Ureter (tissue), 1 donor: Measurements from ENCODE around the gene FADS2. TPM values are rescaled to one million over a fixed set of nuclear protein-coding genes. Genes with fewer than 3 reads are reported as not detected.

Experiments used
- DNase-seq: peaks from one replicate; pipeline ENCODE4 v3.0.0-alpha.2; 2020; ENCODE audit warnings: low spot score
- total RNA-seq: library from RNA; stranded (reverse); gene quantifications from one replicate; pipeline ENCODE4 v1.2.4, GENCODE V29; 2023
- donor health status: DM: yes; HTN: yes; CAD: no.

The FADS2 gene
- total RNA-seq, 1 donor from 2014 or later = 118 TPM

DNA sequence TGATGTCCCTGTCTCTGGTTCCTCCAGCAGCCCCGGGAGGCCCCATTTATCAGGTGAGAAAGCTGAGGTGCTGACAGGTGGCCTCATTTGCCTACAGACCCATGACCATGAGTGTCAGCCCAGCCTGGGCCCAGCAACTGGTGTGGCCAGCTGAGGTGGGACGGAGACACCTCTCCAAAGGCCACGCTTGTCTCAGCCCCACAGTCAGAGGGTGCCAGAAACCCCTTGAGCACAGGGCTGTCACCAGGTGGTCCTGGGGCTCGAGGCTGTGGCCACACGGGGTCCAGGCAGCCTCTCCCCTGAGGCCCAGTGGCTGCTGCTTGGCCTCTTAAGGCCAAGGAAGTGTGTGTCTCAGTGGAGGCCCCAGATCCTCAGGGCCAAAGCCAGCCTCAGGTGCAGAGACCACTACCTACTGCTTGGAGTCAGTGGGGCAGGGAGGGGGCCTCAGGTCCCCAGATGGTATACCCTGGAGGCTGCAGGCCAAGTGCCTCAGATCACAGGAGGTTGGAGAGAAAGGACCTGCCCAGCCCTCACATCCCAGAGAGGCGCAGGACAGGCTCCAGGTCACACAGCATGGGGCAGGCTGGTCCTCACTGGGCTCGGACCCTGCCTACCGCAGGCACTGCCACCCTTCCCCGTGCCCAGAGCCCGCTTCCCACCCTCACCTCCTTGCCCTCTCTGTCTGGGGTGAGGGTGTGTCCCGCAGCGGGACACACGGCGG is 77.9 kb downstream of the FADS2 start:
- no peak for DNase-seq

DNA sequence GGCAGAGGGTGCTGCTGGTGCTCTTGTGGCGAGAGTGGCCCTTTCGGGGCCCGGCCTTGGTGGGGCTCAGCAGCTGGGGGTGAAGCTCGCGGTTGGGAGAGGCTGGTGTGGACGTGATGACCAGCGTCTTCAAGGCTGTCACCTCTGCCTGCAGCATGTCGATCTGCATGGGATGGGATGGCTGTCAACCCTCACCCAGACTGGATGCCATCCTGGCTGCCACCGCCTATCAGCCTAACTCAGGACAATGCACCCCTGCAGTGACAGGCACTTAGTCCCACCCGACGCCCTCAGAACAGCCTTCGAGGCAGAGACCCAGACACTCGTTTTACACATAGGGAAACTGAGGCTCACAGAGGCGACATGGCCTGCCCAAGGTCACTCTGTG is 78.4 kb downstream of the FADS2 start:
- DNase-seq = no peak

DNA sequence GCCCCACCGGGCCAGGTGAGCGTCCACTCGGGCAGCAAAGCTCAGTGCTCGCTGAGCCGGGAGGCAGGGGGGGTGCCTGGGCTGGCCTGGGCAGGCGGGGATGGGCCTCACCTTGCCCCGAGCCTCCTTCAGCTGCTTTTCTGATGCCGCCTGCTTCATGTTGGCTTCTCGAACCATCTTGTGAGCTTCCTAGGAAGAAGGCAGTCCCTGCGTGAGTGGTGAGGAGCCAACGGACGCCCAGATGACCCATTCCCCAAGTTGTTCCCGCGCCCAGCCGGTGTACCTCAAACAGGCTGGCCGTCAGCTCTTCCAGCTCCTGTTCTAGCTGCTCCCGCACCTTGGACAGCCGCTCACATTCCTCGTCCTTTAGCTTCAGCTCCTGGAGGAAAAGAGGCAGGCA is 79.2 kb downstream of the FADS2 start:
- no peak for DNase-seq

DNA sequence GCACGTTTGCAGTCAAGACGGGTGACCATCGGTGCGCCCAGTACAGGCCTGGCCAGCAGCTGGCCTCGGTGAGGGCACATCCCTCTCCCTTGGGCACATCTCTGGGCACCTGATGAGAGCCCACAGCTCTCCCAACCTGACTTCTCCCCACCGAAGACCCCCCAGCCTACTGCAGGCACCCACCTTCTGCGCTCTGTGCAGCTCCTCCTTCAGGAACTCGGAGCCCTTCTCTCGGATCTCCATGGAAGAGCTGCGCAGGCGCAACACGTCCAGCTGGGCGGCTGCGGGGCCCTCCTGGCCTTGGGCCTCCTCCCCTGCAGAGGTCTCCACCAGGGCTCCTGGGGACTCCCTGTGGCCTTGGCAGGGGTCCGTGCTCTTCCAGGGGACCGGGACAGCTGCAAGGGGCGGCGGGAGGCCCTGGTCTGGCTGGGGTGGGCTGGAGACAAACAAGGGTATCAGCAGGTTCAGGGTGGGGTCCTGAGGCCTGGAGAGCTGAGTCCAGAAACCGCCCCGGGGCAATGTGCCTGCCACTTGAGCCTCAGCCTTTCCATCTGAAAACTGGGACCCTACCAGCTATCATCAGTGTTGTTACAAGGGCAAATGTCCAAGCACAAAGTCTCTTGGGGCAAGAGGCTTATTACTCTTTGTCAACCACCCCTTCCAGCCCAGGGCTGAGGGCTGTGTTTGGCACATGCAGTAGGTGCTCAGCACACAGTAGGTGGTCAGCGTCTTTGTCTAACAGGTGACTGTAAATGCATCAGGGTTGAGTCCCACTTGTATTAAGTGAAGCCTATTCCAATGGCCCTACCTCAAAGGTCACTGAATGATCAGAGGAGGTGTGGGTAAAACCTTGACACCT is 80.0 kb downstream of the FADS2 start:
- DNase-seq = no peak

DNA sequence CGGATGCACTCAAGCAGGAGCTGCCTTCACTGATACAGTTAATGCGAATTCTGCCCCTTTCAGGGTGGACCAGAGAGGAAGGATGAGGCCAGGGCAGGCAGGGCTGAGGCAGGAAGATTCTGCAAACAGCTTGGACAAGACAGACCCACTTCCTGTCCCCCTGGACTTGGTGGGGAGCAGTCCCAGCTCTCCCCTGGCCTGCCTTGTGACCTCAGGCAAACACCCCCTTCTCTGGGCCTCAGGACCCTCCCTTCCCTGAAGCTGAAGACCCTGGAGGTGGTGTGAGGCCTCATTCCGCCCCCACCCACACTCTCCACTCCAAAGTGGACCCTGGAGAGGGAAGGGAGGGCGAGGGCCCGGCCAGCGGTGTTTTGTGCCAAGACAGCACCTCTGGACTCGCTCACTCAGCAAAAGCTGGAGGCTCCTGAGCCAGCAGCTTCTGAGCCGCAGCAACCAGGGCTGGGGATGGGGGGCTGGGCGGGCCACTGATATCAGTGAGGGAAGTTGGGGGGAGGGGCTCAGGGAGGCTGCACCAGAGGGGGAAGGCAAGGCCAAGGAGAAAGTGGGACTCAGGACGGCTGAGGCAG is 80.7 kb downstream of the FADS2 start:
- DNase-seq = no peak

DNA sequence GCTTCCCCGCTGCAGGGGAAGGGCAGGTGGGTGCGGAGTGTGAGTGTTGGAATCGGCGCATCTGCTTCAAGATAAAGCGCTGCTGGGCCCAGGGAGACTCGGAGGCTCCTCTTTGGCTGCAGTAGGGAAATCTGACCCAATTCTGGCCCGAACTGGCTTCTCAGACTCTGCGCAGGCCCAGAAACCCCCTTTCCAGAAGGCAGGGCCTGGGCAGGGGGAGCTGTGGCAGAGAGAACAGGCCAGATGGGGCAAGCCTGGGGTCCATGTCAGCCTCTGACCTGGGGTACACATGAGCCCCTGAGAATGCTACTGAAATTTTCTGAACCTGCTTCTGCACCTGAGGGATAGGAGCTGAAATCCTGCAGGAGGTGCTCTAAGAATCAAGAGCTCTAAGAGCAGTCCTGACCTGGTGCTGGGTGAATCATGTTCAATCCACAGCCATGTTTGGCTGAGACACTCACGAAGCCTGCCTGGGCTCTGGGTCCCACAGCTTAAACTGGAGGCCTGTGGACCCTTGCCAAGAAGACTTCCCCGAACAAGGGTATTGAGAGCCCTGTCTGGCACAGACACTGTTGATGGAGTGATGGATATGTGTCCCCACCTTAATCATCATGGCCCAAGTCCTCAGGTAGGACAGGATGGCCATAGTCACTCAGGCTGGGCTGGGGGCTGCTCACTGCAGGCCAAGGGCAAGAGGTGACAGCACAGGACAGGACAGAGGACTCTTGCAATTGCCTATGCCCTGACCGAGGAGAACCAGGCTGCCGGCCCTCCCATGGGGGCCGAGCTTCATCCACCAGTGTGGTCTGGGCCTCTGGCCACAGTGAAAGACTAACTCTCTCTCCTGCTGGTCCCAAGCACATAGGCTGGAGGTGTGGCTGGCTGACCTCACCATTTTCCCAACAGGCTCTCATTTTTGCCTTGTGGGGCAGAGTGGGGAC is 82.4 kb downstream of the FADS2 start:
- no peak for DNase-seq

DNA sequence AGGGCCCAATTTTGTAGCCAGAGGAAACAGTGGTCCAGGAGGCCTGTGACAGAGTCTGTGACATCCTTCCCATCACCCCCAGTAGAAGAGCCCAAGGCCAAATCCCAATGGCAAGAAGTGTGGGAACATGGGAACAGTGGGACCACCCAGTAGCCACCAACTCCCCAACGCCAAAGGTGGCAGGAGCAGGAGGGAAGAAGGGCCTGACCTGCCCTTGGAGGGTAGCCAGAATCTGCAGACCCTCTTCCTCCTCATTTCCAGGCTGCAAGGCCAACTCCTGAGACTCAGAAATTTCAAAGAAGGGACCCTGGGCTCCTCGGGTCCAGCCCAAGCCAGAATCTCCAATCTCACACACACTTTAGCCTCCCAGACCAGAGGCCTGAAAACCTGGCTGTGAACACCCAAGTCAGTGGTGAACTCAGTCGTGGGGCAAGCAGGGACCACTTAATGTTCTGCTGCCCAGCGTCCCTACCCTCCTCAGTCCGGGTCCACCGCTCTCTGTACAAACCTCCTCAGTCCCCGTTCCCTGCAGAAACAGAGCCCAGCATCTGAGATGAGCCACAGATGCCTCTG is 83.1 kb downstream of the FADS2 start:
- DNase-seq = no peak

DNA sequence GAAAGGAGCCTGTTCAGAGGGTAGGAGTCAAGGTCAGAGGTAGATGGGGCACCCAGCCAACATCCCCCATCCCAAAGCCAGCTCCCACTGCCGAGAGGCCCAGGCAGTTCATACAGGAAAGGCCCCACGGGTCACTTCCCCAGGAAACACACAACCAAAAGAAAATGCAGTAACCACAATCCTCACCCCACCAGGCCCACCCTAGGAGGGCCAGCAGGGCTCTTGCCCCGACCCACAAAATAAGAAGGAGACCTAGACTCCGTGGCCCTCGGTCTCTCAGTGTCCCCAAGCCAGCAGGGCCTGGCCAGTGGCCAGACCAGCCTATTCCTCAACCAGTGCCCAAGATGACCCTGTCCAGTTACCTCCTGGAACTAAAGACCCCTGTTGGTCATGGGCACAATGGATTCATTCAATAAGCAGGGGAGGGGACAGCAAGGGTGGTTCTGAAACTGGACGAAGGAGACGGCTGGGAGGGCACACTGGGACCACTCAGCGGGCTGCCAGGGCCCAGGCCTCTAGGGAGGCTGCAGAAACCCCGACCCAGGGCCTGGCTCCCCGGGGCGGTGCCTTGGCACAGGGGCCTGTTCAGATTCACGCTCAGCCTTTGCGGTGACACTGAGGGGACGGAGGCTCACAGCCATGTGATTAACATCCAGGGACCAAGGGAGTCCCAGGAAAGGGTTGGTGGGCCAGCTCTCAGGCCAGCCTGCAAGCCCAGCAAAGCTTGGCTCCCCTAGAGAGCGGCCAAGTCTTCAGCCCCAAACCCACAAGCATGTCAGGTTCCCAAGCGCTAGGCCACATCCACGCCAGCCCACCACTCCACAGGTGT is 83.8 kb downstream of the FADS2 start:
- no peak for DNase-seq

DNA sequence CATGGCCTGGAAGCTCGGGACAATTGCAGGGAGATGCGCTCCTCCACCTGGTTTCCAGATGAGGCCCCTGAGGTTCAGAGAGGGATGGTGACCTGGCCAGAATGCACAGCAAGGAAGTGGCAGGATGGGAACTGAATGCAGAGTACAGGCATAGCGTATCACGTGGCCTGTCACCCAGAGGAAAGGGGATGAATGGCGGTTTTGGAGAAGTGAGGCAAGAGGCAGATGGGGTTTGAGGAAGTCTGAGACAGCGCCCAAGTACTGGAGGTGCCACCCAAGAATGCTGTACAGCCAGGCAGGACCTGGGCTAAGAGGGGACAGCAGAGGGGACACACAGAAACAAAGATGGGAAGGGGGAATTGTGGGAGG is 84.4 kb downstream of the FADS2 start:
- DNase-seq = no peak

DNA sequence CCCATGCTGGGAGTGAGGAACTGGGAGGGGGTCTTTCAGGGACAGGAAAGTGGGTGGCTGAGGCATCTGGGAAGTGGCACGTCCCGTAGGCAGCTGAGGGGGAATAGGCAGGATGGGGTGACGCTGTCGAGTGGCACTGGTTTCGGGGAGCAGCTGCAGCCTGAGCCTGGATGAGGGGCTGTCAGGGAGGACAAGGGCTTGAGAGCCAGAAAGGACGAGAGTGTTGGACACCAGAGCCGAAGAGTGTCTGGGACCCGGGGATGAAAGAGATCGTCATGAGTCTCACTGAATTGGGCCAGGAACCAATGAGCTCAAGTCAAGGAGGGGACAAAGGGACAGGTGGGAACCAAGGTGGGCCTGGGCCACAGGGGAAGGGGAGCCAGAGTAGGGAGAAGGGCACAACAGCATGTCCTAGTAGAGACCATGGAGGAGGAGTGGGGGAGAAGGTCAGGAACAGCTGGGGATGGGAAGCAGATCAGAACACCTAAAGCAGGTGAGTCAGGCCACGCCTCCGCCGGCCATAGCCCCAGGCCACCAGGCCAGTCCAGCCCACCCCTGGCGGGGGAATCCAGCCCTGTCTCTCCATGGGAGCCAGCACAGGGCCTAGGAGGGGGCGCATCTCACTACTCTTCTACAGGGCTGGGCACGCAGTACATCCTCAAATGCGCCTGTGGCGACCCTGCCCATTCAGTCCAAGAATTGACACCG is 85.0 kb downstream of the FADS2 start:
- peak; percentile 37 for DNase-seq

DNA sequence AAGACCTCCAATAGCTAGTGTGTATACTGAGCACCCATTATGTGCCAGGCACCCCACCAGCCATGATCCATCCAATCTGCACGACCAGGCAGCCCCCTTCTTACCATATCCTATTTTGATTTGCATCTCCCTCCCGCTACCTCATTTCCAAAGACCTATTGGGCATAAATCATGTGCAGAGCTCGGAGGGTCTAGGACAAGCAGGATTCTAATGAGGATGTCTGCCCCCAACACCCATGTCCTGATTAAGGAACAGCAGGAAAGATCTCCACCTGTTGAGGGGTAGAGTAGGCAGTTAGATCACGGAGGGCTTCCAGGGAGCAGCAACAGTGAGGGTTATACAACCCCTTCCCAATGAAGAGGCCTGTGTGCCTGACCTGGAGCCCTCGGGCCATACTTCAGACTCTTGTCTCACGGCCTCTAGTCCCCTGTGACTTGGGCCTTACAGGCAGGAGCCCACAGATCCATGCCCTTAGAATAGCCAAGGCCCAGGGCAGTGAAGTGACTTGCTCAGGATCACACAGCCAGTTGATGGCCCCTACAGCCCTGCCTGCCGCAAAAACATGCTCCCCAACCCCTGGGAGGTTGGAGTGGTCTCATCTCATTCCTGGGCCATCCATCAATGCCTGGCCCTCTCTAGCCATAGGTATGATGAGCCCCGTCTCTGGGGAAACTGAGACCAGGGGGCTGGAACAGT is 85.7 kb downstream of the FADS2 start:
- peak; percentile 36 for DNase-seq

DNA sequence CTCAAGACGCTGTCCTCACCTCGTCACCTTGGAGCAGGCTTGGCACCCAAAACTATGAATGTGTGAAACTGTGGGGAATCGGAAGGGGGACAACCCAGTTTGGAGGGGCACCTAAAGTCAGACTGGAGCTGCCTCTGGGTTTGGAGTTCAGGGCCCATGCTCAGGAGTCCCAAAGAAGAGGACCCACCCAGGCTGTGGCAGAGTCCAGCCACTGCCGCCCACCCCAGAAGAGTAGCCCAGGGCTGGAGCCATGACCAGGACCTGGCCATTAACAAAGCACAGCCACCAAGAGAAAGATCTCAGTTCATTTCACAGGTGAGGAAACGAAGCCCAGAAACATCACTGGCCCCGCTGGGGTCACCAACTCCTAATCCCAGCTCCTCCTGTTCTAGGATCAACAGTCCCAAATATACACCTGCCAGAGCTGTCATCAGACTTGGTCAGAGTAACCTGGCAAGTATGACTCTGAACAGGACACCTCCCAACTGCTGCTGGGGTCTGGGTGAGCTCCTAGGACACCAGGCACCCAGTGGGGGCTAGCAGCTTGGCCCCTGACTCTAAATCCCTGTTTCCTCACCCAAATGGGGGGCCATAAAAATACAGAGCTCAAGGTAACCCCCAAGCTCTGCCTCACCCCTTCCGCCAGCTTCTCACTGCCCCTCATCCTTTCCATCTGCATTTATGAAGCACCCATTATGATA is 86.5 kb downstream of the FADS2 start:
- DNase-seq = peak; percentile 42

DNA sequence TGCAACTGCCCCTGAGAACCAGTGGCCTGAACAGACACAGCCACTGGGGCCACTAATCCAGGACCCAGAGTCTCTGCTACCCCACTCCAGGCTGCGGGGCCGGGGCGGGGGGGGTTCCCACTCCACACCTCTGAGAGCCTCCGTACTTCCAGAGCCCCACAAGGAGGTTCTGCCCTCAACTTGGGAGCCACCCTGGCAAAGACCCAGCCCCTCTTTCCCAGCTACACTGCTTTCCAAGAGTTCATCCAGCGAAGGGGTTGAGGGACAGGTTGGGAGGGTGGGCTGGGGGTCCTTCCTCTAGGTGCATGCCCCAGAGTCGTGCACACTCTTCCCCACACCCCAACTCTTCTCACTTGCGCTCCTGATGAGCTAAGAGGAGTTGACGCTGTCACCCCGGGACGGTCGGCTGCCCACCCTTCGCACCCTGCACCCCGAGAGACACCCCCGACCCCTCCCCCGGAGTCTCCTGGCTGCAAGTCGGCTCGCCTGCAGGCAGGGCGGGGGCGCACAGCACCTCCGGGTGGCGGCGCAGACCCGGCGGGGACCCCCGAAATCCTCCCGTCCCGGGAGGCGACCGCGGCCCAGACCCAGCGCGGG is 88.7 kb downstream of the FADS2 start:
- peak; percentile 42 for DNase-seq

Other genes with a start within 250 kb of the FADS2 start
- 6.7 TPM for gene SYT7, start 247.2 kb upstream of the FADS2 start, total RNA-seq
- 2.7 TPM for gene DAGLA, start 147.9 kb upstream of the FADS2 start, total RNA-seq
- 4.7 TPM for gene MYRF, start 75.7 kb upstream of the FADS2 start, total RNA-seq
- gene TMEM258, start 35.7 kb upstream of the FADS2 start, total RNA-seq = 98.7 TPM
- 10.4 TPM for gene FEN1, start 35.4 kb upstream of the FADS2 start, total RNA-seq
- 40.7 TPM for gene FADS1, start 11.3 kb upstream of the FADS2 start, total RNA-seq
- gene FADS3, start 63.2 kb downstream of the FADS2 start, total RNA-seq = 31.1 TPM
- 14.9 TPM for gene RAB3IL1, start 89.3 kb downstream of the FADS2 start, total RNA-seq
- gene BEST1, start 122.1 kb downstream of the FADS2 start, total RNA-seq = 9.4 TPM
- gene FTH1, start 139.3 kb downstream of the FADS2 start, total RNA-seq = 2,368 TPM